GM20000 (cell line): ENCODE measurements around the gene PPOX.

ENCODE experiments used
- DNase-seq: peaks from one replicate; pipeline ENCODE4 v3.0.0; 2012; ENCODE audit warnings: low spot score
- CTCF ChIP-seq: IDR thresholded peaks from 2 replicates; pipeline ENCODE4 v1.5.1; 2012; ENCODE audit warnings: mild to moderate bottlenecking, control low read depth; ENCODE audit errors: extremely low read depth, missing control alignments

The PPOX gene

GRCh38 chr1:161219078-161219892 is 53.1 kb downstream of the PPOX start:
- no peak for TF ChIP-seq CTCF
- DNase-seq: no peak

GRCh38 chr1:161220002-161220401 is 53.8 kb downstream of the PPOX start:
- TF ChIP-seq CTCF: no peak

More at GRCh38 chr1:161220002-161220401, 53.8 kb downstream of the PPOX start:
- no peak for DNase-seq
